K562 (cell line): ENCODE results near the gene OTUB2. TPM values are rescaled to one million over a fixed set of nuclear protein-coding genes. Genes with fewer than 3 reads are reported as not detected.

Experiments used
- ATAC-seq: fragments of 200-7000 bp; cut with Tn5 transposase; 3 replicates; pipeline ENCODE4 v1.9.1; 2020; ENCODE audit warnings: moderate library complexity
- BruUV-seq: library from RNA; stranded (reverse); fragments of 400-500 nt; replicated peaks from 2 replicates; lab custom pipeline; 2021; lab: Mats Ljungman, UMichigan
- CTCF ChIA-PET: fragments of 300-600 bp; formaldehyde crosslinking; extraction: SDS; loops from one replicate; lab custom pipeline; 2021; ENCODE audit warnings: low intra/inter-chr PET ratio; lab: Yijun Ruan, JAX
- POLR2A ChIA-PET: fragments of 300-600, 350-650 bp; sonication (Branson Sonifier 250); formaldehyde crosslinking; extraction: SDS; loops from one replicate; lab custom pipeline; 2021; ENCODE audit warnings: antibody characterized with exemption, inconsistent platforms; lab: Yijun Ruan, JAX
- DNase-seq, 4 experiments: peaks; one replicate each; pipeline versions ENCODE4 v3.0.0 to v3.0.0-alpha.2; 2011 to 2018; ENCODE audit warnings: low spot score in 3 of 4, mixed read lengths in 3 of 4; ENCODE audit errors: extremely low read depth in 1 of 4
- FAIRE-seq: peaks from 2 replicates; lab custom pipeline; 2011; peaks lifted over from hg19 to GRCh38; lab: Jason Lieb, UNC
- H2AFZ ChIP-seq: 2 replicates; pipeline ENCODE4 v1.6.0; 2011; ENCODE audit warnings: low read depth, low read length, control low read depth, inconsistent platforms
- H3K27ac ChIP-seq: fragments of 200-600 bp; 3 replicates; pipeline ENCODE4 v1.8.0; 2011; ENCODE audit warnings: low read depth, mild to moderate bottlenecking, control low read depth, inconsistent platforms, low read length, moderate library complexity, mixed read lengths; ENCODE audit errors: extremely low read depth
- H3K27me3 ChIP-seq, 2 experiments: fragments of 300-600 bp in 1 of 2; 2 replicates in 1 of 2; 3 replicates in 1 of 2; pipeline versions ENCODE4 v1.6.0 to v1.8.0; 2011; ENCODE audit warnings: inconsistent platforms in 2 of 2, low read length in 2 of 2, mild to moderate bottlenecking in 1 of 2, mixed read lengths in 1 of 2, moderate library complexity in 1 of 2; ENCODE audit not compliant: control insufficient read depth in 2 of 2, insufficient read depth in 2 of 2
- H3K36me3 ChIP-seq: fragments of 300-600 bp; 3 replicates; pipeline ENCODE4 v1.8.0; 2011; ENCODE audit warnings: mild to moderate bottlenecking, low read length, inconsistent platforms; ENCODE audit not compliant: control insufficient read depth, insufficient read depth
- H3K4me1 ChIP-seq, 2 experiments: fragments of 200-600 bp in 1 of 2; replicated peaks in 1 of 2; 2 replicates in 1 of 2; 3 replicates in 1 of 2; pipeline versions ENCODE4 v1.5.1 to v1.8.0; 2011; ENCODE audit warnings: inconsistent platforms in 2 of 2, low read length in 2 of 2, mild to moderate bottlenecking in 1 of 2, mixed read lengths in 1 of 2, moderate library complexity in 1 of 2; ENCODE audit not compliant: control insufficient read depth in 2 of 2, insufficient read depth in 2 of 2
- H3K4me2 ChIP-seq: 2 replicates; pipeline ENCODE4 v1.6.1; 2011; ENCODE audit warnings: low read length, control low read depth, inconsistent platforms, mixed read lengths; ENCODE audit not compliant: insufficient read depth
- H3K4me3 ChIP-seq: fragments of 200-600 bp; sonication (generic), shearing (Covaris generic); 2 replicates; pipeline ENCODE4 v1.5.1; 2016; ENCODE audit warnings: control low read depth, inconsistent platforms
- H3K79me2 ChIP-seq: fragments of 200-600 bp; 3 replicates; pipeline ENCODE4 v1.8.0; 2011; ENCODE audit warnings: low read length, inconsistent platforms; ENCODE audit not compliant: control insufficient read depth, insufficient read depth
- H3K9ac ChIP-seq, 2 experiments: 2 replicates each; pipeline versions ENCODE4 v1.6.0 to v1.6.1; 2011; ENCODE audit warnings: low read depth in 2 of 2, low read length in 2 of 2, control low read depth in 1 of 2, inconsistent platforms in 1 of 2, mild to moderate bottlenecking in 1 of 2, mixed read lengths in 1 of 2; ENCODE audit not compliant: insufficient read depth in 1 of 2
- H3K9me1 ChIP-seq: one replicate; pipeline ENCODE4 v1.6.0; 2011; ENCODE audit warnings: inconsistent platforms, mild to moderate bottlenecking, low read length, moderate library complexity; ENCODE audit not compliant: control insufficient read depth, insufficient read depth
- H3K9me3 ChIP-seq: replicated peaks from 2 replicates; pipeline ENCODE4 v1.5.1; 2011; ENCODE audit warnings: low read depth, low read length, inconsistent platforms; ENCODE audit not compliant: control insufficient read depth, insufficient read depth
- H4K20me1 ChIP-seq: replicated peaks from 2 replicates; pipeline ENCODE4 v1.6.1; 2011; ENCODE audit warnings: low read length, inconsistent platforms, mixed read lengths; ENCODE audit not compliant: control insufficient read depth, insufficient read depth
- TAL1 ChIP-seq: fragments of 450-650 bp; IDR thresholded peaks from 2 replicates; pipeline ENCODE4 v1.6.1; 2016; ENCODE audit warnings: mild to moderate bottlenecking
- USF2 ChIP-seq: sonication (generic); formaldehyde crosslinking; IDR thresholded peaks from 2 replicates; pipeline ENCODE4 v1.5.0; 2020; ENCODE audit warnings: missing genetic modification reagents
- WGBS: fragments of 100-300 bp; shearing (Covaris generic); methylation state at CpG from one replicate; pipeline ENCODE4 v1.1.6; 2016; ENCODE audit warnings: low coverage, mixed read lengths; ENCODE audit not compliant: insufficient coverage; ENCODE audit errors: missing lambda C conversion rate; 5-methylcytosine and 5-hydroxymethylcytosine counted together
- in situ Hi-C: fragments of 300-500 bp; cut with MboI; formaldehyde crosslinking; loops from 4 replicates; pipeline ENCODE4 v1.15.0; 2018; ENCODE audit warnings: inconsistent platforms, mixed read lengths
- intact Hi-C: fragments of 100-400 bp; cut with micrococcal nuclease; formaldehyde crosslinking; loops from 2 replicates; pipeline ENCODE4 v1.14.2; 2022
- polyA plus RNA-seq, 8 experiments: library from polyadenylated mRNA; depleted of rRNA in 4 of 8; stranded (reverse) in 5 of 8; unstranded in 3 of 8; fragments of >200 nt; fragmentation: Nextera tagmentation in 2 of 8; fragmentation: Illumina TruSeq in 1 of 8; extraction: Ambion mirVana in 2 of 8; extraction: Trizol in 1 of 8; gene quantifications; 2 replicates each; pipeline versions ENCODE4 v1.2.1 to v1.2.3, GENCODE V29; 2011 to 2014; ENCODE audit warnings: inconsistent platforms in 1 of 8, missing spikeins in 1 of 8
- total RNA-seq, 7 experiments: library from RNA; depleted of rRNA in 6 of 7; stranded (reverse); fragments of >200 nt in 6 of 7; fragmentation: Illumina TruSeq in 2 of 7; extraction: Trizol in 2 of 7; gene quantifications; 2 replicates each; pipeline versions ENCODE4 v1.2.1 to v1.2.3, GENCODE V29; 2011 to 2021; ENCODE audit warnings: low replicate concordance in 1 of 7

OTUB2 gene
- total and polyA plus RNA-seq, 9 of the 15 experiments (the other 6 are each of a cell fraction or from before 2014, with no cell fraction given): 0.01 to 0.31 (median 0.11) TPM

DNA sequence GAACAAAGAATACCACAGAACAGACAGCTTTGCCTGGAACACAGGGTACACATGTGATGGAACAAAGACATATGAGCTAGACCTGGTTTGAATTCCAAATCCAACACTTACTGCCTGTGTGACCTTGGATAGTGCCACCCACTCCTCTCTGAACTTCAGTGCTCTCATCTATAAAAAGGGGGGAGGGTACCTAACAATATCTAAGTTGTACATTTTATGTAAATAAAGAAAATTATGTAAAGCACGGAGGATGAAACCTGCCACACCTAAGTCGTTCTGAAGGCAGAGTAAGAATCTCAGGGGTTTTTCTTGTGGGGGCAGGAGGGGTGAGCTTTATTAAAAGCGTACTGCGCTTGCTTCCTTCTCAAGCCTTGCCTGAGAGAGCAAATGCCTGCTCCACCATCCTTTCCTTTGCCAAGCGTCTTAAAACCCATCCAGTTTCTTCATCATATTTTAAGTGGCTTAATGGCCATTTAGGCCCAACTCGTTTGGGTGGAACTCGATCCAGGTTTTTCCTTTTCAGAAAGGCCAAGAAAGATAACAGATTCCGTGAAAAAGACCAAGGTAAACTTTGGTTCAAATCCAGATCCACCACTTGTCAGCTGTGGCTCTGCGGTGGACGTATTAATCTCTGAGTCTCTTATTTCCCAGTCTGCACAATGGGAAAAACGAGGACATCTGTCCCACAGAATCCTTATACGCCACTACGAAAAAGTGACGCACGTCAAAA lies 53.9 kb downstream of the OTUB2 start:
- ChIA-PET CTCF (interaction anchor here (0.6 kb wide), 1 partner anchor 61 kb away, joined by 3 read pairs; no protein-coding TSS in a partner anchor), POLR2A (interaction anchor here (0.6 to 1.4 kb wide), 2 partner anchors 11 to 618 kb away, joined by 3 to 7 read pairs; no protein-coding TSS in a partner anchor)
- Histone ChIP-seq H3K27me3 (no peaks in the 10 kb centered on the region), H3K9me3 (no peaks in the 10 kb centered on the region), H3K4me2 (peak overlapping the region; percentile 92), H3K4me1 (peaks cover 8 to 21% of the 10 kb centered on the region in 2 experiments; a peak in 4 of 5 replicates), H3K9me1 (no peaks in the 10 kb centered on the region)
- intact Hi-C loops: no loop called here
- no peak for TF ChIP-seq USF2 (CRISPR knock-in tag)
- no peak for TF ChIP-seq TAL1
- TF ChIP-seq, all 486 proteins: peak for 0
- no TSS peak for BruUV-seq
- Histone ChIP-seq H3K36me3 (peaks cover 34% of the 10 kb centered on the region), H3K9ac (peak overlapping the region; percentile 85 to 95), H4K20me1 (peaks cover 9% of the 10 kb centered on the region), H3K27ac (peak overlapping the region; percentile 81), H3K4me3 (peak overlapping the region; percentile 88), H2AFZ (no peak overlapping the region), H3K79me2 (peaks cover 90% of the 10 kb centered on the region)
- ATAC-seq: no peak
- DNase-seq: peak in 1 of 4 experiments; percentile 25
- WGBS: 3% methylated on average over 15 of the region's 15 CpGs
- in situ Hi-C loops: no loop called here
- no peak for FAIRE-seq
